ENCODE results near the gene CENPC.
"Not testable (repeated sequence)": the region's sequence is repeated elsewhere in the genome, so short reads cannot be mapped to it uniquely, and the experiment has no call there.

Gene CENPC

GRCh38 chr4:67466751-67467150 is 78.6 kb downstream of the CENPC start:
- no peak for DNase-seq

DNA sequence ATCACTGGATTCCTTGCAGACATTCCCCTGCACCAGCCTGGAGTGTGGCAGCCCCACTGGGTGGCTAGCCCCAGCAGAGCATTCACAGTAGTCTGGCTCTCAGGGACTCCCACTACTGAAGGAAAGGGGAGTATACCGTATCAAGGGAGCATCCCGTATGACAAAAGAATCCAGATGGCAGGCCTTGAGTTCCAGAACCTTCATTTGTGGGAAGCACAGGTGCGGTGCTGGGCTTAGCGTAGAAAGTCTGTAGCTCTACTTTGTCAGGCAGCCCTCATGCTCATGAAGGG is 79.6 kb downstream of the CENPC start:
- no peak for DNase-seq

GRCh38 chr4:67465032-67465762 is 80.1 kb downstream of the CENPC start:
- no peak for DNase-seq

- DNase-seq = no peak
Observed at GRCh38 chr4:67460574-67460973, 84.7 kb downstream of the CENPC start.

- no peak for DNase-seq
Observed at GRCh38 chr4:67459164-67459563, 86.1 kb downstream of the CENPC start.

- no peak for DNase-seq
Observed at GRCh38 chr4:67456577-67457196, 88.6 kb downstream of the CENPC start.

GRCh38 chr4:67452846-67453205 is 92.5 kb downstream of the CENPC start:
- DNase-seq = not testable (repeated sequence)

DNA sequence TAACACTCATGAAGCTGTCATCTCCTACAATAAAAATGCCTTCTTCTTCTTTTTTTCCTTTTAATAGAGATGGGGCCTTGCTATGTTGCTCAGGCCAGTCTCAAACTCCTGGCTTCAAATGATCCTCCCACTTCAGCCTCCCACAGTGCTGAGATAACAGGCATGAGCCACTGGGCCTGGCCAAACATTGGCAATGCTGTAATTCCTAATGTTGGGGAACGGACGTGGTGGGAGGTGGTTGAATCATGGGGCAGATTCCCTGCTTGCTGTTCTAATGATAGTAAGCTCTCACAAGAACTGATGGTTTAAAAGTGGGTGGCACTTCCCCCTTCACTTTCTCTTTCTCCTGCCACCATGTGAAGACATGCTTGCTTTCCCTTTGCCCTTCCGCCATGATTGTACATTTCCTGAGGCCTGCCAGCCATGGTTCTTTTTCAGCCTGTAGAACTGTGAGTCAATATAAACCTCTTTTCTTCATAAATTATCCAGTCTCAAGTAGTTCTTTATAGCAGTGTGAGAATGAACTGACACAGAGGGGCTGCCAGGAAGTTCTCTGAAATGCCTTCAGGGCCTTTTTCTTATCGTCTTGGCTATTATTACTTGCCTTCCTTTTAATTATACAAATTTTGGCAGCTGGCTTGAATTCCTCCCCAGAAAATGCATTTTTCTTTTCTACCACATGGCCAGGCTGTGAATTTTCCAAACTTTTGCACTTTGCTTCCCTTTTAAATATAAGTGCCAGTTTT is 93.0 kb downstream of the CENPC start:
- DNase-seq = no peak

- no peak for DNase-seq
Observed at GRCh38 chr4:67451464-67451863, 93.8 kb downstream of the CENPC start.

GRCh38 chr4:67448621-67449020 is 96.7 kb downstream of the CENPC start:
- no peak for DNase-seq

DNA sequence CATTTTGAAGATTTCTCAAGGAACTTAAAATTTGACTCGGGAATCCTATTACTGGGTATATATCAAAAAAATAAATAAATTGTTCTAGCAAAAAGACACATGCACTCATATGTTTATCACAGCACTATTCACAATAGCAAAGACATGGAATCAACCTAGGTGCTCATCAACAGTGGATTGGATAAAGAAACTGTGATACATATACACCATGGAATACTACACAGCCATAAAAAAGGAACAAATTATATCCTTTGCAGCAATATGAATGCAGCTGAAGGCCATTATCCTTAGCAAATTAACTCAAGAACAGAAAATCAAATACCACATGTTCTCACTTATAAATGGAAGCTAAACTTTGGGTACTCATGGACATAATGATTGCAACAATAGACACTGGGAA is 97.4 kb downstream of the CENPC start:
- DNase-seq = no peak

GRCh38 chr4:67446811-67447210 is 98.5 kb downstream of the CENPC start:
- no peak for DNase-seq

DNA sequence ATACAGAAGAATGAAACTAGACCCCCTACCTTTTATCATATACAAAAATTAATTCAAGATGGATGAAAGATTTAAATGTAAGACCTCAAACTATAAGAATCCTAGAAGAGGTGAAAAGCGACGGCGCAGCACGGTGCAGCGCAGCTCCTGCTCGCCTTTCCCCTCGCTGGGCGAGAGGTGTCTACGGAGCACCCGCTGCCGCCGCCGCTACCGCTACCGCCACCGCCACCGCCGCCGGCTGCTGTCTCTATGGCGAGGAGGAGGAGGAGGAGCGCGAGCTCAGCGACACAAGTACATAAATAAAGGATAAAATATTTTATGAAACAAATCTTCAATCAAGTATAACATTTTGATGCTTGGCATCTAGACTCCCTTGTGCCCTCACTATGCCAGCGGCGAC is 99.4 kb downstream of the CENPC start:
- not testable (repeated sequence) for DNase-seq

DNA sequence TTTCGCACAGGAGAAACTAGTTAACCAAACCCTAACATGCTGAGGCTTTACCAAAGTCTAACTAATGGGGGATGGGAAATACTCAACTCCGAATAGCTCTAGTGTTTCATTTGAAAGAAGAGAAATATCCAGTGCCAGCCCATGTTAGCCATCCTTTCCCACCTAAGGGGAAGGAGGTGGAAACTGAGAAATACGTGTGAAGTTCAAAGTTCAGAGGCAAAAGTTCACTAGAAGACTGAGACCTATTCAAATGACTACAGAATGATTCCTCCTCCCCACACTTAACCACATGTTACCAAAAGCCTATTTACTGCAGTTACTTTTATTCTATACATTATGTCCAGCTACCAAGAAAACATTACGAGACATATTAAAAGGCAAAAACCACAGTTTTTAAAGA is 106.3 kb downstream of the CENPC start:
- no peak for DNase-seq

- DNase-seq = no peak
Observed at GRCh38 chr4:67437974-67438713, 107.2 kb downstream of the CENPC start.

DNA sequence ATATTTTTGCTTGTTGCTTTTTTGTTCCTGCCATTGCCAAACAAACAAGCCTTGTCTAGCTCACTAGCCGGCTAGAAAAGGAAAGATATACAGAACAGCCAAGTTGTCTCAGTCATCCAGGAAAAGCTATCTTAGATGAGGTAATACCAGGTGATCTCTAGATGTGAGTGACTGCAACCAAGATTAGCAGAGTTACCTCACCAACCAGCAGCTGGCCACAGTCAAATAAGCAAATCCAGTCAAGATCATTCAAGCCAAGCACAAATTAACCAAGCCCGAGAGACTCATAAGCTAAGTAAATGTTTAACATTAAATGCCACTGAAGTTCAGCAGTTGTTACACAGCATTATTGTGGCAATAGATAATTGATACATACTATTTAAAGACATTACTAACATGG is 108.6 kb downstream of the CENPC start:
- no peak for DNase-seq

GRCh38 chr4:67430989-67431388 is 114.3 kb downstream of the CENPC start:
- no peak for DNase-seq

- DNase-seq = no peak
Observed at GRCh38 chr4:67428819-67429218, 116.5 kb downstream of the CENPC start.

Measured in NCI-H1092 treated with DMSO at 0.1 percent for 48 hours (cell line).